Measurements from ENCODE around the gene MAPK9. TPM values are rescaled to one million over a fixed set of nuclear protein-coding genes. Genes with fewer than 3 reads are reported as not detected.

The MAPK9 gene
- total RNA-seq, 3 donors from 2014 or later: 31.2 to 37.9 (median 34.7) TPM

DNA sequence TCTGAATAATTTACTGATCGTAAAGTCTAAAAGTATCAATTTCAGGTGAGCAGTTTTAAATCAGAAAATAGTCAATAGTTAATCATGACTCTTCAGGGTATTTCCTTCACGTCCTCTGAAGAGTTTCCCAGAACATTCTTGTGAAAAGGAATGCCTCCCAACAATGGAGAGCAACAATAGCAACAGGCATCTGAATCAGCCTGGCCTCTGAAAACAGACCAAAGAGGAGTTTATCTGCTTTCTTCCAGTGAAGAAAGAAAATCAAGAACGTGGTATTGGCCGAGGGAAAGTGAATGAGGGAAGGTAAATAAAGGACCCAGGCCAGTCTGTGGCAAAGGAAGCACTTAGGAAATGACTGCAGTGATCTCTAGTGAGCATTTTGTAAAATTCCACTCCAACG is 56.8 kb downstream of the MAPK9 start:
- Histone ChIP-seq H3K36me3 (peaks cover 5% of the 10 kb centered on the region), H3K27ac (no peak overlapping the region), H3K9me3 (peaks cover 29 to 40% of the 10 kb centered on the region in 2 donors), H3K4me3 (no peak overlapping the region), H3K27me3 (no peaks in the 10 kb centered on the region), H3K4me1 (no peaks in the 10 kb centered on the region)
- no peak for DNase-seq (ENCODE audit: low spot score in 2 of 2)
- intact Hi-C loops (cut with DNase I; ENCODE audit: low total_unique reads): no loop called here
- TF ChIP-seq POLR2AphosphoS5 (IDR thresholded peaks at IDR 0.05): no peak
- TF ChIP-seq POLR2A (IDR thresholded peaks at IDR 0.05): no peak
- TF ChIP-seq, protein P1, sequence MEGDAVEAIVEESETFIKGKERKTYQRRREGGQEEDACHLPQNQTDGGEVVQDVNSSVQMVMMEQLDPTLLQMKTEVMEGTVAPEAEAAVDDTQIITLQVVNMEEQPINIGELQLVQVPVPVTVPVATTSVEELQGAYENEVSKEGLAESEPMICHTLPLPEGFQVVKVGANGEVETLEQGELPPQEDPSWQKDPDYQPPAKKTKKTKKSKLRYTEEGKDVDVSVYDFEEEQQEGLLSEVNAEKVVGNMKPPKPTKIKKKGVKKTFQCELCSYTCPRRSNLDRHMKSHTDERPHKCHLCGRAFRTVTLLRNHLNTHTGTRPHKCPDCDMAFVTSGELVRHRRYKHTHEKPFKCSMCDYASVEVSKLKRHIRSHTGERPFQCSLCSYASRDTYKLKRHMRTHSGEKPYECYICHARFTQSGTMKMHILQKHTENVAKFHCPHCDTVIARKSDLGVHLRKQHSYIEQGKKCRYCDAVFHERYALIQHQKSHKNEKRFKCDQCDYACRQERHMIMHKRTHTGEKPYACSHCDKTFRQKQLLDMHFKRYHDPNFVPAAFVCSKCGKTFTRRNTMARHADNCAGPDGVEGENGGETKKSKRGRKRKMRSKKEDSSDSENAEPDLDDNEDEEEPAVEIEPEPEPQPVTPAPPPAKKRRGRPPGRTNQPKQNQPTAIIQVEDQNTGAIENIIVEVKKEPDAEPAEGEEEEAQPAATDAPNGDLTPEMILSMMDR (IDR thresholded peaks at IDR 0.05): no peak

DNA sequence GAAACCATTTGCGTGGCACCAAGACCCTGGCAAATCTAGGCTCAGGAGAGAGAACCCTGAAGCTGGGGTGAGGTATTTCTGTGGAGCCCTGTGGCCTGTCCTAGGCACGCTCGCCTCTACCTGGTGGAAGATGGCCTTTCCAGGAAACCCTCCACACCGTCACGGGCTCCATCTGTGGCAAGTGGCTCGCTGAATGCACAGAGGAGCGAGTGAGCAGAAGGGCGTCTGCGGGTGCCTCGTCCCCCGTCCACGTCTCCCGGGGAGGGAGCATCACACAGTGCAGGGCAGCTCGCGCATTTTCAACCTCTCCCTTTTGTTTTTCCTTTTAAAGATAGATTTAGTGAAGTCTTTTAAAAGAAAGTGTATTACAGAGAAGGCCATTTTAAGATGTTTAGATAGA is 57.6 kb downstream of the MAPK9 start:
- H3K4me3 ChIP-seq: no peak overlapping the region
- H3K9me3 ChIP-seq: peaks cover 33 to 44% of the 10 kb centered on the region in 2 donors
- no peak overlapping the region for H3K27ac ChIP-seq
- intact Hi-C loops (cut with DNase I; ENCODE audit: low total_unique reads): no loop called here
- no peaks in the 10 kb centered on the region for H3K4me1 ChIP-seq
- TF ChIP-seq, protein P1 (IDR thresholded peaks at IDR 0.05): no peak
- no peak for TF ChIP-seq POLR2AphosphoS5 (IDR thresholded peaks at IDR 0.05)
- TF ChIP-seq POLR2A (IDR thresholded peaks at IDR 0.05): no peak
- H3K36me3 ChIP-seq: peaks cover 4% of the 10 kb centered on the region
- DNase-seq (ENCODE audit: low spot score in 2 of 2): no peak
- no peaks in the 10 kb centered on the region for H3K27me3 ChIP-seq

DNA sequence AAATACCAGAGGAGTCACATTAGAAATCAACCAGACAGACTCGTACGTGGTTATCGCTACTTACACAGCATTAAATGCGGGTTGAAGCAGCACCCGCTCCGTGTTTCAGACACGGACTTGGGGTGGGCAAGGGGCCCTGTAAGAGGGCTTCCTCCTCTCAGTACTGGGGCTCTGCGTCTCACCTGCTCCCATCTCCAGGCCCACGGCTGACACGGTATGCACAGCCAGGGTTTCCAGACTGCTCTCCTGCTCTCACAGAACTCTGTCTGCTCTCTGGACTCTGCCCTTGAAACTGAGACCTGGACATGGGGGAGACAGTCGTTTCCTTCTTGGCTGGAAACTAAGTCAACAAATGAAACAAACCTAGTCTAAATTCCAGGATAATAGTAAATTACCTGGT is 58.2 kb downstream of the MAPK9 start:
- no peaks in the 10 kb centered on the region for H3K36me3 ChIP-seq
- H3K9me3 ChIP-seq: peaks cover 27 to 43% of the 10 kb centered on the region in 2 donors
- no peaks in the 10 kb centered on the region for H3K27me3 ChIP-seq
- TF ChIP-seq, protein P1 (IDR thresholded peaks at IDR 0.05): no peak
- TF ChIP-seq POLR2A (IDR thresholded peaks at IDR 0.05) (no peak), POLR2AphosphoS5 (IDR thresholded peaks at IDR 0.05) (no peak)
- intact Hi-C loops (cut with DNase I; ENCODE audit: low total_unique reads): no loop called here
- no peak overlapping the region for H3K4me3 ChIP-seq
- no peaks in the 10 kb centered on the region for H3K4me1 ChIP-seq
- DNase-seq (ENCODE audit: low spot score in 2 of 2): no peak
- no peak overlapping the region for H3K27ac ChIP-seq

DNA sequence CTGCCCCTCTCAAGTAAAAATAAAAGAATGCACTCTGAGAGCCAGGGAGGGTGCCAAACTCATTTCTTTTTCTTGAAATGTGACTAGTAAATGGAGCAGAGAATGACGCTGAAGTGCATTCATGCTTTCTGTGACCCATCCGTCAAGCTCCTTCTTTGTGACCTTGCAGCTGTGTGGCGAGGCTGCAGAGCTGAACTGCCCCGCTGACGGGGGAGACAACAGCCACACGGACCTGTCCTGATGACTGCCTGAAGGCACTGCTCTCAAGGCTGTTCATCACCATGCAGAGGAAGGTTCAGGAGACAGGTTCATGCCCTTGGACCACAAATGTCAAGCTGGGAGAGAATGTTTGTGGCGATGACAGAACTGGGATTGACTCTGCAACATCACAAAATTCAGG is 61.9 kb downstream of the MAPK9 start:
- H3K9me3 ChIP-seq: peaks cover 52 to 53% of the 10 kb centered on the region in 2 donors
- TF ChIP-seq POLR2A (IDR thresholded peaks at IDR 0.05): no peak
- TF ChIP-seq, protein P1 (IDR thresholded peaks at IDR 0.05): no peak
- TF ChIP-seq POLR2AphosphoS5 (IDR thresholded peaks at IDR 0.05): no peak
- H3K4me3 ChIP-seq: no peak overlapping the region
- intact Hi-C loops (cut with DNase I; ENCODE audit: low total_unique reads): no loop called here
- H3K36me3 ChIP-seq: no peaks in the 10 kb centered on the region
- H3K27ac ChIP-seq: no peak overlapping the region
- H3K27me3 ChIP-seq: no peaks in the 10 kb centered on the region
- H3K4me1 ChIP-seq: no peaks in the 10 kb centered on the region
- DNase-seq (ENCODE audit: low spot score in 2 of 2): no peak

DNA sequence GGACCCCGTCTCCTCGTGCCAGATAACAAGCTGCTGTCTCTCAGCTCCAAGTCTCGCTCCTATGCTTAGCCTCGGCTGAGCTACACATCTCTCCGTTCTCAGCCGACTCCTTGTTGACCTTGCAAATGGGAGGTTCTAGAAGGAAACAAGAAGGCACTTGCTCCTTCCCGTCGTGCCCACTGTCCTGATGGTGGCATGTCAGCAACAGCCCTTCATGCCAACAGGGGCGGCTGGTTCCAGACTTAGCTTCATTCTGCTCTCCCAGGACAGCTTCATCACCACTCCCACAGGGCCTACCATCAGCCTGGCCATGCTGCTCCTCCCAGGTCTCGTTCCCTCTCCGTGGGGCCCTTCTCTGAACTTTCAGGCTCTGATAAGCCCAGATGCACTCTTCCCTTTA is 69.8 kb downstream of the MAPK9 start:
- no peak overlapping the region for H3K27ac ChIP-seq
- TF ChIP-seq, protein P1 (IDR thresholded peaks at IDR 0.05): no peak
- TF ChIP-seq POLR2AphosphoS5 (IDR thresholded peaks at IDR 0.05) (no peak), POLR2A (IDR thresholded peaks at IDR 0.05) (no peak)
- intact Hi-C loops (cut with DNase I; ENCODE audit: low total_unique reads): no loop called here
- H3K9me3 ChIP-seq: peaks cover 78 to 91% of the 10 kb centered on the region in 2 donors
- H3K4me1 ChIP-seq: no peaks in the 10 kb centered on the region
- no peak for DNase-seq (ENCODE audit: low spot score in 2 of 2)
- no peaks in the 10 kb centered on the region for H3K27me3 ChIP-seq
- H3K4me3 ChIP-seq: no peak overlapping the region
- no peaks in the 10 kb centered on the region for H3K36me3 ChIP-seq
